Liver (tissue), 3 donors: ENCODE data around the gene TRMT11.
"Not testable (repeated sequence)": the region's sequence is repeated elsewhere in the genome, so short reads cannot be mapped to it uniquely, and the experiment has no call there.

Source experiments
- ATF3 ChIP-seq: IDR thresholded peaks from 2 replicates; pipeline ENCODE4 v1.6.1; 2016; ENCODE audit warnings: antibody characterized with exemption
- CTCF ChIP-seq: fragments of 150-350 bp; IDR thresholded peaks from 2 replicates; pipeline ENCODE4 v1.5.1; 2017; ENCODE audit warnings: improper control_type of control experiment, low read depth, low read length; ENCODE audit not compliant: missing input control
- FOXA1 ChIP-seq: IDR thresholded peaks from 2 replicates; pipeline ENCODE4 v1.6.1; 2016; ENCODE audit warnings: antibody characterized with exemption
- GABPA ChIP-seq, 2 donors: IDR thresholded peaks in 1 of 2; conservative IDR thresholded peaks in 1 of 2; 2 replicates each; pipeline ENCODE4 v1.6.1; 2016; ENCODE audit warnings: antibody characterized with exemption in 2 of 2, mild to moderate bottlenecking in 1 of 2, moderate library complexity in 1 of 2
- JUND ChIP-seq, 2 donors: IDR thresholded peaks; 2 replicates each; pipeline ENCODE4 v1.6.1; 2016; ENCODE audit warnings: antibody characterized with exemption in 2 of 2
- MAX ChIP-seq: IDR thresholded peaks from 2 replicates; pipeline ENCODE4 v1.6.1; 2016; ENCODE audit warnings: antibody characterized with exemption
- RAD21 ChIP-seq, 2 donors: IDR thresholded peaks; 2 replicates each; pipeline ENCODE4 v1.6.1; 2016; ENCODE audit warnings: antibody characterized with exemption in 2 of 2, mild to moderate bottlenecking in 2 of 2
- REST ChIP-seq: IDR thresholded peaks from 2 replicates; pipeline ENCODE4 v1.6.1; 2016; ENCODE audit warnings: antibody characterized with exemption, mild to moderate bottlenecking
- SP1 ChIP-seq: IDR thresholded peaks from 2 replicates; pipeline ENCODE4 v1.6.1; 2018; ENCODE audit warnings: antibody characterized with exemption, mild to moderate bottlenecking
- TAF1 ChIP-seq: conservative IDR thresholded peaks from 2 replicates; pipeline ENCODE4 v1.6.1; 2016; ENCODE audit warnings: antibody characterized with exemption, mild to moderate bottlenecking
- YY1 ChIP-seq: IDR thresholded peaks from 2 replicates; pipeline ENCODE4 v1.6.1; 2016; ENCODE audit warnings: antibody characterized with exemption, mild to moderate bottlenecking
- ZBTB33 ChIP-seq: IDR thresholded peaks from 2 replicates; pipeline ENCODE4 v1.6.1; 2016; ENCODE audit warnings: antibody characterized with exemption
- donor health status: healthy.
- donor health status: healthy.

- not testable (repeated sequence) for TF ChIP-seq CTCF; TAF1; YY1; SP1; RAD21 (IDR thresholded peaks at IDR 0.05); GABPA (IDR thresholded peaks at IDR 0.05 in 1 of 2, conservative IDR thresholded peaks at IDR 0.05 in 1 of 2); MAX; REST; FOXA1; ZBTB33; JUND (IDR thresholded peaks at IDR 0.05)
- peak; percentile 52 for TF ChIP-seq ATF3
These were observed 37.1 kb downstream of the TRMT11 start for GRCh38 chr6:126023474-126023873.
